ENCODE measurements around the gene SMYD3. TPM values are rescaled to one million over a fixed set of nuclear protein-coding genes. Genes with fewer than 3 reads are reported as not detected.
A peak's percentile ranks its signal among the peaks of the same experiment; 100 is the strongest.

Gene SMYD3
- total RNA-seq, 1 donor from 2014 or later = 29.2 TPM

DNA sequence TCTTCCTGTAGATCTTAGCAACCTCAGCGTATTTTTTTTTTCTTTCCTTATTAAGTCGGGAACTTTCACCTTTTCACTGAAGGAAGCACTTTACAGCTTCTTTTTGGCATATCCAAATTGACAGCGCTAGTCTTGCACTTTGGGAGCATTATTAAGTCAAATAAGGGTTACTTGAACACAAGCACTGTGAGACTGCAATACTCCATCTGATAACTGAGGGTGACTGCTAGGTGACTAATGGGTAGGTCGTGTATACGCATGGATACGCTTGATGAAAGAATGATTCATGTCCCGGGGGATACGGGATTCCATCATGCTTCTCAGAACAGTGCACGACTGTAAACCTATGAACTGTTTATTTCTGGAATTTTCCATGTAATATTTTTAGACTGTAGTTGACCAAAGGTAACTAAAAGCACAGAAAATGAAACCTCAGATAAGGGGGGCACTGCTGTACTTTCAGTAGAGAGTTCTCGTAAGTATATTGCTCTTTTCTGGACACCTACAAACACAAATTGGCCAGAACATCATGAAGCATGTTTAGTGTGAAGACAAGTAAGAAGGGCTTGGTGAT, 364.7 kb downstream of the SMYD3 start:
- DNase-seq (ENCODE audit: low read depth) = peak; percentile 93
- TF ChIP-seq, protein P1, sequence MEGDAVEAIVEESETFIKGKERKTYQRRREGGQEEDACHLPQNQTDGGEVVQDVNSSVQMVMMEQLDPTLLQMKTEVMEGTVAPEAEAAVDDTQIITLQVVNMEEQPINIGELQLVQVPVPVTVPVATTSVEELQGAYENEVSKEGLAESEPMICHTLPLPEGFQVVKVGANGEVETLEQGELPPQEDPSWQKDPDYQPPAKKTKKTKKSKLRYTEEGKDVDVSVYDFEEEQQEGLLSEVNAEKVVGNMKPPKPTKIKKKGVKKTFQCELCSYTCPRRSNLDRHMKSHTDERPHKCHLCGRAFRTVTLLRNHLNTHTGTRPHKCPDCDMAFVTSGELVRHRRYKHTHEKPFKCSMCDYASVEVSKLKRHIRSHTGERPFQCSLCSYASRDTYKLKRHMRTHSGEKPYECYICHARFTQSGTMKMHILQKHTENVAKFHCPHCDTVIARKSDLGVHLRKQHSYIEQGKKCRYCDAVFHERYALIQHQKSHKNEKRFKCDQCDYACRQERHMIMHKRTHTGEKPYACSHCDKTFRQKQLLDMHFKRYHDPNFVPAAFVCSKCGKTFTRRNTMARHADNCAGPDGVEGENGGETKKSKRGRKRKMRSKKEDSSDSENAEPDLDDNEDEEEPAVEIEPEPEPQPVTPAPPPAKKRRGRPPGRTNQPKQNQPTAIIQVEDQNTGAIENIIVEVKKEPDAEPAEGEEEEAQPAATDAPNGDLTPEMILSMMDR (IDR thresholded peaks at IDR 0.05; ENCODE audit: insufficient read depth, low read length, poor library complexity, severe bottlenecking) = no peak

DNA sequence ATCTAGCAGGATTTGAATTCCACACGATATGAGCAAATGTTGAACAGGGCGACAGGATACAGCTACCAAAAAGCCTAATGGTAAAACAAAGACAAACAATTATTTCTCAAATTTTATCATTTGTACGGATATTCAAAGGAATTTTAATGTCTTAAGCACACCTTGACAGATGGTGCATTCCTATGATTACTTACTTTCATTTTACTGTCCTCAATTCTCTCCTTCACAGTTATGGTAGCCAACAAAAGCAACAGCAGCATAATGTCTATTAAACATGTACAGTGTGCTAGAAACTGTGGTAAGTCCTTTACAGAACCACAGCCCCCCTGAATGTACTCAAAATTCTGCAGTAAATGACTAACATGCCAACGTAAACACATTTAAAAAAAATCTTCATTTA, 365.8 kb downstream of the SMYD3 start:
- no peaks in the 10 kb centered on the region for H3K36me3 ChIP-seq (ENCODE audit: control insufficient read depth, insufficient read depth, low read length)
- TF ChIP-seq, protein P1 (IDR thresholded peaks at IDR 0.05; ENCODE audit: insufficient read depth, low read length, poor library complexity, severe bottlenecking) = no peak
- H3K4me3 ChIP-seq (ENCODE audit: low read depth, low read length) = no peak overlapping the region
- H3K27me3 ChIP-seq (ENCODE audit: control insufficient read depth, insufficient read depth, low read length) = no peaks in the 10 kb centered on the region
- DNase-seq (ENCODE audit: low read depth) = no peak

More for the DNA sequence above, 364.7 kb downstream of the SMYD3 start:
- Histone ChIP-seq H3K27me3 (ENCODE audit: control insufficient read depth, insufficient read depth, low read length) (no peaks in the 10 kb centered on the region), H3K36me3 (ENCODE audit: control insufficient read depth, insufficient read depth, low read length) (no peaks in the 10 kb centered on the region), H3K4me3 (ENCODE audit: low read depth, low read length) (no peak overlapping the region)

- no peaks in the 10 kb centered on the region for H3K36me3 ChIP-seq (ENCODE audit: control insufficient read depth, insufficient read depth, low read length)
- DNase-seq (ENCODE audit: low read depth) = peak; percentile 80
- TF ChIP-seq, protein P1 (IDR thresholded peaks at IDR 0.05; ENCODE audit: insufficient read depth, low read length, poor library complexity, severe bottlenecking) = no peak
- H3K4me3 ChIP-seq (ENCODE audit: low read depth, low read length) = no peak overlapping the region
- no peaks in the 10 kb centered on the region for H3K27me3 ChIP-seq (ENCODE audit: control insufficient read depth, insufficient read depth, low read length)
These were observed 367.3 kb downstream of the SMYD3 start for GRCh38 chr1:246139745-246140182.

GRCh38 chr1:246138781-246139180, 368.3 kb downstream of the SMYD3 start:
- Histone ChIP-seq H3K4me3 (ENCODE audit: low read depth, low read length) (no peak overlapping the region), H3K36me3 (ENCODE audit: control insufficient read depth, insufficient read depth, low read length) (no peaks in the 10 kb centered on the region), H3K27me3 (ENCODE audit: control insufficient read depth, insufficient read depth, low read length) (no peaks in the 10 kb centered on the region)
- TF ChIP-seq, protein P1 (IDR thresholded peaks at IDR 0.05; ENCODE audit: insufficient read depth, low read length, poor library complexity, severe bottlenecking) = no peak
- DNase-seq (ENCODE audit: low read depth) = no peak

DNA sequence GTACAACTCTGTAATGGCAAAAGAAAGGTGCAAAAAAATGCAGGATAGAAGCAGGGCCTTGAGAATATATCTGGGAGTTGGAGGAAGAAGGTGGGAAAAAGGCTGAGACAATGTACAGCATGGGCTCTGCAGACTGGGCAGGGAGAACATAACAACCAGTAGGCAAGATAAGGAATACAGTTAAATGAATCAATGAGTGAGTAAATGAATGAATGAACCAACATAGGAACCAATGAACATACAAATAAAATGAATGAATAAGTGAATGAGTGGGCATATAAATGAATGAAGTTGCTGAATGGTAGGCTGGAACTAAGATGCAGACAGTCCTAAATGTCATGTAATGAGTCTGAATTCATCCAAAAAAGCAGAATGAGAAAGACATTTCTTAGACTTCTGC, 370.6 kb downstream of the SMYD3 start:
- no peak overlapping the region for H3K4me3 ChIP-seq (ENCODE audit: low read depth, low read length)
- DNase-seq (ENCODE audit: low read depth) = no peak
- TF ChIP-seq, protein P1 (IDR thresholded peaks at IDR 0.05; ENCODE audit: insufficient read depth, low read length, poor library complexity, severe bottlenecking) = no peak
- H3K36me3 ChIP-seq (ENCODE audit: control insufficient read depth, insufficient read depth, low read length) = no peaks in the 10 kb centered on the region
- no peaks in the 10 kb centered on the region for H3K27me3 ChIP-seq (ENCODE audit: control insufficient read depth, insufficient read depth, low read length)

DNA sequence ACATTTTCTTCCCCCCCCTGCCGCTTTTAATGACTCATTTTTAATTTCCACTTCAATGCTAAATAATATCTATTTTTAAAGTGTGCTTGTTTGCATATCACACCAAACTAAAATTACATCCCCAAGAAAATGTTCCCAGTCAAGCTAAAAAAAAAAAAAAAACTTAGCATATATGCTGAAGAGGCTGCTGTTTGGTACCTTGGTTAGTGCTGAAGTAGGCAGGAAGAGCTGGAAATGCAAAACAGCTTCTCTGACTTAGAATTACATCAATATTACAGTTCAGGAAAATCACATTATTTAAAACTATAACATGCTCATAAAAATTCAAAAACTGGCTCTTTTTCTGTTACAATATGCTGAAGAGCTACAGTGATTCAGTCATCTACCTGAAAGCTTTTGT, 372.3 kb downstream of the SMYD3 start:
- Histone ChIP-seq H3K27me3 (ENCODE audit: control insufficient read depth, insufficient read depth, low read length) (no peaks in the 10 kb centered on the region), H3K36me3 (ENCODE audit: control insufficient read depth, insufficient read depth, low read length) (no peaks in the 10 kb centered on the region), H3K4me3 (ENCODE audit: low read depth, low read length) (no peak overlapping the region)
- DNase-seq (ENCODE audit: low read depth) = no peak
- TF ChIP-seq, protein P1 (IDR thresholded peaks at IDR 0.05; ENCODE audit: insufficient read depth, low read length, poor library complexity, severe bottlenecking) = no peak

Measured in kidney epithelial cell (primary cell).